Measurements from ENCODE around the gene SLX4IP.

SLX4IP gene

DNA sequence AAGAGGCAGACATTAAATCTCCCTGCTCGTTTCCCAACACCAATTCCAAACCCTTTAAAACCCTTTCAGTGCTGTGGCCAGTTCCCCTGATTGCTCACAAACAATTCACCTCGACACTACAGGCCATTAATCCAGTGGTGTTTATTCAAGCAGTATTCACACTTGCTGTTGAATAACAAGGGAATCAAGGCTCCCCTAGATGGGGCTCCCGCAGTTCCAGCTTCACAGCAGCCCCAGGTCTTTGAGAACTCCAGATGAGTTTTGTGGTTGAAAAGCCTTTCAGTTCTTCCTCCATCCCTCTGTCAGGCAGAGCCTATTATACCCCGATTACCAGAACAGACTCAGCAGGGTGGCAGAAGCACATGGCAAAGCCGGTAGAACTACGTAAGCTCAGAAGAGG lies 202.5 kb downstream of the SLX4IP start:
- DNase-seq, result no peak

DNA sequence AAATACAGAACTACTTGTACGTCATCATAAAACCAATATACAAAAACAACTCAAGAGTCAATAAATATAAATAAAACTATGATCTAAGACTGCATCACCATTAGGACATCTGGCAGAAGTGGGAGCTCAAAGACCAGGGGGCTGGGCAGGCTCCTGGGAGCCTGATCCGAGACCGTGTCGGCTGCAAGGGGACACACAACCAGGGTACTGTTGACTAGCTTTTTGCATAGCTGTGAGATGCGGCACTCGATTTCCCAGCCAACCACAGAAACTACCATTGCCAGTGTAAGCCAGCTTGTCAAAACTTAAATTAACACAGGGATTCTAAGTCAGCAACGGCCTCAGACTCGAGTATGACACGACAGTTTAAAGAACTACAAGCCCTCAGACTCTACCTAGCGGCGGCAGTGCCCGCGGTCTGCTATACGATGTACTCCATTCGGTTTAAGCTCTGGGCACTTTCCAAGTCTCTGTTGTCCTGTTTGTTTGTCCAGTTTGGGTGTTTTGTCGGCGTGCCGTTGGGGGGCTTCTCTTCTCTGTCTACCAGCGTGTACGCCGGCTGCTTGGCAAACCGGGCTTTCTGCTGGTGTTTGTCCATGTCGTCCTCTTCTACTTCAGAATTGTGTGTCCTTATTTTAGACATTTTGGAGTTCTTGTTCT lies 204.1 kb downstream of the SLX4IP start:
- no peak for DNase-seq

- no peak for DNase-seq
Observed at GRCh38 chr20:10639737-10640556, 204.8 kb downstream of the SLX4IP start.

DNA sequence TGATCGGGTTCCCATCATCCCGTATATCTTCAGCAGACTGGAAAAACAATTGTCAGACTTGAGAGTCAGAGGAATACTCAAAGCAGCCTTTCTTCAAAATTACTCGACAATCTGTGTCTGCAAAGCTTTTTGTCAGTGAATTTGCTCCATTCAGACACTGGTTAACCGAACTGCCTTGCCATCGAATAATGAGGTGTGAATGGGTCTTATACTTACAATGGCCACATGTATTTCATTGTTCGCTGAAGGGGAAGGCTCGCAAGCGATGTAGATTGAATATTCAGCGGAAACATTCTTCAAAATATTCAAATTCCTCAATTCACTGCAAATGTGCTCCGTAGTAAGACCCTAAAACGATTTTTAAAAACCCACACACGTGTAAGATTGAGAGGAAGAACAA lies 205.8 kb downstream of the SLX4IP start:
- DNase-seq, result no peak

DNA sequence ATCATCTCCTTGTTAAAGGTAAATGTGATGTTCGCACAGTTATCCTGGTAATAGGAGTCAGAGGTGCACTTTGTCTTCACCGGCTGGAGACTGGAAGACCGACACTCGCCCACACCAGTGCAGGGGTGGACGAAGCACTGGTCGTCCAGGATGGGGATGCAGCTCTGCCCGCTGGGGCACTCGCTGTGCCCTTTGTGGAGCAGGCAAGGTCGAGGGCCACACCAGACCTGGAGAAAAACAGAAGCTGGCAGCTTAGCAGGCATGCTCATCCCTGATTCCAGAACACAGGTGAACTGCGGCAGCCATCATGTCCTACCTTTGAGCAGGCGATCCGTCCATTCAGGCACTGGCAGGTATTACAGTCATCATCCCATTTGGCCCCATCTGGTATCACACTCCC lies 206.4 kb downstream of the SLX4IP start:
- no peak for DNase-seq

GRCh38 chr20:10641893-10642292 lies 206.8 kb downstream of the SLX4IP start:
- DNase-seq, result no peak

DNA sequence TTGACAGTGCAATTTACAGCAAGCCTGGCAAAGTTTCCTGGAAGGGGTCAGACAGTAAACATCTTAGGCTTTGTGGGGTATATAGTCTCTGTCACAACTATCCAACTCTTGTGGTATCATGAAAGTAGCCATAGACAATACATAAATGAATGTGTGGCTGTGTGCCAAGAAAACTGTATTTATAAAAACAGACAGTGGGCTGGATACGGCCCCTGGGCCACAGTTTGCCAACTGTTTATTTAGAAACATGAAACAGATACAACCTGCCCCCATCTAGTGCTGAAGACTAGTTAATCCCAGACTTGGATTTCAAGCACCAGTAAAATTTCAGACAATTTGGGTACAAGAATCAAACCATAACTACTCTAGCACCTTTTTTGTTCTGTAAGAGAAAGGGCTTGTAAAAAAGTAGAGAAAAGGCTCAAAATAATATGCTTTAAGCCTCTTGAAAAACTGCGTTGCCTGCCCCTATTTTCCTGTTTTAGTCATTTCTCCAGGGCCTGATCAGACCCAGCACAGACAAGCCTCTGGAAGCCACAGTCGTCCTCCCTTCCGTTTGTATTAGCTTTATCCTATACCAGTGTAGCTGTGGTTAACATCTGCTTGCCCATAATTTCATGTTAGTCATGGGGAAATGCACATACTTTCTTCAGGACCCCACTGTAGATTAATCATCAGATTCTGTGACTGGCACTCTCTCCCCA lies 207.9 kb downstream of the SLX4IP start:
- DNase-seq, result no peak

GRCh38 chr20:10643560-10643873 lies 208.4 kb downstream of the SLX4IP start:
- no peak for DNase-seq

- DNase-seq, result no peak
Observed at GRCh38 chr20:10644458-10645204, 209.5 kb downstream of the SLX4IP start.

GRCh38 chr20:10645205-10645570 lies 210.1 kb downstream of the SLX4IP start:
- no peak for DNase-seq

GRCh38 chr20:10646006-10646405 lies 210.9 kb downstream of the SLX4IP start:
- no peak for DNase-seq

GRCh38 chr20:10646886-10647420 lies 211.8 kb downstream of the SLX4IP start:
- no peak for DNase-seq

DNA sequence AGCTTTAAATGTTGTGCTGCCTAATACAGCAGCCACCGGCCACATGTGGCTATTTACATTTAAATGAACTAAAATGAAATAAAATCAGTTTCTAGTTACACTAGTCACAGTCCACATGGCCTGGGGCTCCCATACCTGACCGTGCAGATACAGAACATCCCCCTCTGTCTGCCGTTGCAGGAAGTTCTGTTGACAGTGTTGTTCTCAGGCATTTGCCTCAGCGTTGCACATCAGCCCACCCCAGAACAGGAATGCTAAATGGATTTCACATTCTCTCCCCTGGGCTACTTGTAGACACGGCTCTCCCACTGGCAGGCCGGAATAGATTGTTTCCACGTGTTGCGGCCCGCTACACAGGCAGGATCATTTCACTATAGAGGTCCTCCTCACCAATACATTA lies 212.4 kb downstream of the SLX4IP start:
- DNase-seq, result peak; percentile 12

GRCh38 chr20:10647909-10648308 lies 212.8 kb downstream of the SLX4IP start:
- DNase-seq, result no peak

DNA sequence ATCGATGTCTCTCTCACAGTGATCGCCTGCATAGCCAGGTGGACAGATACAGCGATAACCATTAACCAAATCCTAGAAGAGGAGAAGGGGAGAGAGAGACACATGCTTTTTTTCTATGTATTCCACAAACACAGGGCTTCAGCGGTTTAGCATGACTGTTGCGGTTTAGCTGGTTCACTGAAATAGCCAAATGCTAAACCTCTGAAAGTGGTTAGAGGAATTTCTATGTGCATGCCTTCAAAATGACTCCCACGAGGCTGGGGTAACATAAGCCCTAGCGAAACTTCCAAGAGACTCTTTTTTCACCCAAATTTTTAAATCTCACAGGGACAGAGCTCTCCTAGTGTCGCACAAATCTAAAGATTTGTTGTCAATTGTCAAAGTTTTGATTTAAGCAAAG lies 213.5 kb downstream of the SLX4IP start:
- DNase-seq, result no peak

DNA sequence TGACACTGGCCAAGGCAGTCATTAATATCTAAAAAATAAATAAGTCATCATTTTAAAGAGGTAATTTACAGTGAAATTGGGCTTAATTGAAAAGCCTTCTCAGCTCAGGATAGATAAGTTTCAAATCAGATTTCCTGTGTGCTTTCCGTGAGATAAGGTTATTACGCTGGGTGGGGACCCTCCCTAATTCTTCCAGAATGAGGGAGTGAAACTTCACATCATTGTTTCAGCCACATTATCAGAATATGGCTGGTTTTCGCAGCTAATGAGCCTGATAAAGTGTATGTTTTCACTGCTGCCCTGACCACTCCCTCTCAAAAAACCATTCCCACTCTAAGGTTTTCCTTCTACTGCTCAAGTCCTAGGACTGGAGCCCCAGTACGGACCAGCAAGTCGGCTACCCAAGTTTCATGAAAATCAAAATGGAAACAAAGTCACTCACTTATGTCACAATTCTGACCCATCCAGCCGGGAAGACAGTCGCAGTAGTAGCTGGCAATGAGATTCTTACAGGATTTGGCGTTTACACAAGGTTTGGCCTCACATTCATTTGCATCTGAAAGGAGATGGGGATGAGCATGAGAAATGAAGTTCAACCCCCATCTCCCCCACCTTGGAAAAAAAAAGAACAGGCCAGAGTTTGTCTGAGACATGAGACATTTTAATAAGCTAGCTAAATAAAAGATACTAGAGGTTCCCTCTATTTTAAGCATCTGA lies 214.1 kb downstream of the SLX4IP start:
- no peak for DNase-seq

- no peak for DNase-seq
Observed at GRCh38 chr20:10649797-10650160, 214.7 kb downstream of the SLX4IP start.

DNA sequence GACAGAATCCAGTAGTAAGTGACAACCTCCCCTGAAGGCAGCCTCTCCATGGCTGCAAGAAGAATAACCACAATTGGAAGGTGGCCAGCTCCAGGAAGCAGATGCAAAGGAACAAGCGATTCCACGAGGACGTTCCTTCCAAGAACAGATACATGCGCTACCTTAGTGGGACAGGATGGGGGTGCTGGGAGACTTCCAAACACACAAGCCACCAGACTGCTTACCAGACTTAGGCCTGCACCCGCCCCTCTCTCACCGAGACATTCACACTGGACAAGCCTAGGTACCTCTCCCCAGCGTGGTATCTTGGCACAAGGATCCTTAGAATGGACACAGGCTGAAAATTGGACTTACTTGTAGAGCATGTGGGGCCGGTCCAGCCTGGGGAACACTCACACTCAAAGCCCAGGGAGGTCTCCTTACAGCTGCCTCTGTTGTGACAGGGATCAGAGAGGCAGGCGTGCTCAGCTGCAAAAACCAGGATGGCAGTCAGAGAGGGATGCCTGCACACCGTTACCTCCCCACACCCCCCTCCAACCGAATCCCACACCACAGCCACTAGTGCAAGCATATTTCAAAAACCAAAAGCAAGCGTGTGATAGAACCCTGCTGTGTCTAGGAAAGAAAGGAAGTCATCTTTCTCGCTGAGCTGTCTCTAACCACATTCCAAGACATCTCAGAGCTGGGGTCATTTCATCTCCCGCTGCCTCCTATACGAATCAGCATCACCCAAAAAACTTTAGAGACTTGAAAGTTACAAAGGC lies 216.3 kb downstream of the SLX4IP start:
- peak; percentile 8 for DNase-seq

GRCh38 chr20:10652185-10652584 lies 217.1 kb downstream of the SLX4IP start:
- no peak for DNase-seq

DNA sequence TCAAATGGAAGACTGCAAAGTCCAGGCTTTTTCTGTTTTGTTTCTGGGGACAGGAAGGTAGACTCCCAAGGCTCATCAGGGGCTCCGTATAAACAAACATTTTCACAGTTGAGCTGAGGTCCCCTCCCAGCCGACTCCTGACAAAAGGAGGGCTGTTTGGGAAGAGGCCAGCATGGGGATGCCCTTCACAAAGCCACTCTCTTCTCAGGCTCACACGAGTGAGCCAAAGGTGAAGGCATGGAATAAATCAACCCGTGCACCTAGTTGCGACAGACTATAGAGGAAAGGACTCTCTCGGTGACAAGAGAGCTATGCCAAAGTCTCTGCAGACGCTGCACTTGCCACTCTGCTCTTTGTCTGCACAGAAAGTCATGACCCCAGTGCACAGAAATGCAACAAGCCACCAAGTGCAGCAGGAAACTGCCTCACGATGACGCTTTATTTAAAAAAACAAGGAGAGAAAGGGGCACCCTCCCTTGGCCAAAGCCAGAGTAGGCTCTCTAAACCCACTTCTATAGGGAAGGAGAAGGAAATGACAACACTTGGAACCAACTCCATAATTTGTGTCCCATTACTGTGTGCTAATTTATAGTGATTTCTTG lies 217.7 kb downstream of the SLX4IP start:
- DNase-seq, result no peak

- DNase-seq, result no peak
Observed at GRCh38 chr20:10653599-10654249, 218.6 kb downstream of the SLX4IP start.
